ENCODE results near the gene TMIGD1.

DNA sequence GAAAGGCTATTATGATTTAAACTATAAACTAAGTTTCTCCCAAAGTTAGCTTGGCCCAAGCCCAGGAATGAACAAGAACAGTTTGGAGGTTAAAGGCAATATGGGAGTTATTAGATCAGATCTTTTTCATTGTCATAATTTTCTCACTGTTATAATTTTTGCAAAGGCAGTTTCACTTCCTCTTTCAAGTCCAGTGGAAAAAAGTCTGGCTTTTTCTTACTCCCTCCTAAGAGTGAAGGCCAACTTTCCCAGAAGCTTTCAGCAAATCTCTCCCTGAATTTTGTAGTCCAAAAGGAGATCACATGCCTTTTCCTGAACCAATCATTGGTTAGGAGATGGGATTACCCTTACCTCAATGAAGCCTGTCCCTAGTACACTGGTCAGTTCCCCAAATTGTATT is 33.0 kb downstream of the TMIGD1 start:
- TF ChIP-seq, protein P1, sequence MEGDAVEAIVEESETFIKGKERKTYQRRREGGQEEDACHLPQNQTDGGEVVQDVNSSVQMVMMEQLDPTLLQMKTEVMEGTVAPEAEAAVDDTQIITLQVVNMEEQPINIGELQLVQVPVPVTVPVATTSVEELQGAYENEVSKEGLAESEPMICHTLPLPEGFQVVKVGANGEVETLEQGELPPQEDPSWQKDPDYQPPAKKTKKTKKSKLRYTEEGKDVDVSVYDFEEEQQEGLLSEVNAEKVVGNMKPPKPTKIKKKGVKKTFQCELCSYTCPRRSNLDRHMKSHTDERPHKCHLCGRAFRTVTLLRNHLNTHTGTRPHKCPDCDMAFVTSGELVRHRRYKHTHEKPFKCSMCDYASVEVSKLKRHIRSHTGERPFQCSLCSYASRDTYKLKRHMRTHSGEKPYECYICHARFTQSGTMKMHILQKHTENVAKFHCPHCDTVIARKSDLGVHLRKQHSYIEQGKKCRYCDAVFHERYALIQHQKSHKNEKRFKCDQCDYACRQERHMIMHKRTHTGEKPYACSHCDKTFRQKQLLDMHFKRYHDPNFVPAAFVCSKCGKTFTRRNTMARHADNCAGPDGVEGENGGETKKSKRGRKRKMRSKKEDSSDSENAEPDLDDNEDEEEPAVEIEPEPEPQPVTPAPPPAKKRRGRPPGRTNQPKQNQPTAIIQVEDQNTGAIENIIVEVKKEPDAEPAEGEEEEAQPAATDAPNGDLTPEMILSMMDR (IDR thresholded peaks at IDR 0.05 in 2 of 3, conservative IDR thresholded peaks at IDR 0.05 in 1 of 3; ENCODE audit: borderline replicate concordance in 1 of 3, insufficient read depth in 1 of 3, low read depth in 2 of 3, low read length in 2 of 3), result no peak
- TF ChIP-seq POLR2AphosphoS5 (IDR thresholded peaks at IDR 0.05; ENCODE audit: low read depth, low read length) (no peak), SP1 (IDR thresholded peaks at IDR 0.05; ENCODE audit: low read depth) (no peak)
